Endothelial cell of umbilical vein (primary cell): Measurements from ENCODE around the gene MRGPRF.

Source experiments
- EZH2 ChIP-seq: IDR thresholded peaks from 2 replicates; pipeline ENCODE4 v1.6.1; 2012; ENCODE audit warnings: borderline replicate concordance, low read depth, mild to moderate bottlenecking, moderate library complexity, low read length, inconsistent platforms; ENCODE audit not compliant: severe bottlenecking
- FOS ChIP-seq: IDR thresholded peaks from 2 replicates; pipeline ENCODE4 v1.6.1; 2011; ENCODE audit warnings: mild to moderate bottlenecking, low read length, moderate library complexity, borderline replicate concordance; ENCODE audit not compliant: insufficient read depth
- GATA2 ChIP-seq: IDR thresholded peaks from 2 replicates; pipeline ENCODE4 v1.7.0; 2011; ENCODE audit warnings: low read depth, mild to moderate bottlenecking, moderate library complexity, mixed read lengths, low read length; ENCODE audit not compliant: insufficient read length, insufficient read depth
- MYC ChIP-seq: IDR thresholded peaks from one replicate; pipeline ENCODE4 v1.6.1; 2011; ENCODE audit warnings: mild to moderate bottlenecking, low read depth, low read length
- POLR2A ChIP-seq: IDR thresholded peaks from 2 replicates; pipeline ENCODE4 v1.6.1; 2012; ENCODE audit warnings: low read depth, mild to moderate bottlenecking, control low read depth, low read length
- POLR2AphosphoS5 ChIP-seq: IDR thresholded peaks from 2 replicates; pipeline ENCODE4 v1.6.1; 2012; ENCODE audit warnings: low read depth, mild to moderate bottlenecking, control low read depth, low read length, moderate library complexity; ENCODE audit not compliant: insufficient read depth
- TF ChIP-seq, protein P1 (sequence below), 2 donors: IDR thresholded peaks; 1 replicate in 1 of 2; 2 replicates in 1 of 2; pipeline ENCODE4 v1.5.1; 2011; ENCODE audit warnings: low read length in 2 of 2, mild to moderate bottlenecking in 2 of 2, moderate library complexity in 2 of 2, control low read depth in 1 of 2, inconsistent platforms in 1 of 2, low read depth in 1 of 2; ENCODE audit not compliant: insufficient read depth in 1 of 2; ENCODE audit errors: extremely low read depth in 1 of 2
- TF ChIP-seq, protein P2 (sequence below): IDR thresholded peaks from 2 replicates; pipeline ENCODE4 v1.6.1; 2011; ENCODE audit not compliant: insufficient read depth, insufficient read length

DNA sequence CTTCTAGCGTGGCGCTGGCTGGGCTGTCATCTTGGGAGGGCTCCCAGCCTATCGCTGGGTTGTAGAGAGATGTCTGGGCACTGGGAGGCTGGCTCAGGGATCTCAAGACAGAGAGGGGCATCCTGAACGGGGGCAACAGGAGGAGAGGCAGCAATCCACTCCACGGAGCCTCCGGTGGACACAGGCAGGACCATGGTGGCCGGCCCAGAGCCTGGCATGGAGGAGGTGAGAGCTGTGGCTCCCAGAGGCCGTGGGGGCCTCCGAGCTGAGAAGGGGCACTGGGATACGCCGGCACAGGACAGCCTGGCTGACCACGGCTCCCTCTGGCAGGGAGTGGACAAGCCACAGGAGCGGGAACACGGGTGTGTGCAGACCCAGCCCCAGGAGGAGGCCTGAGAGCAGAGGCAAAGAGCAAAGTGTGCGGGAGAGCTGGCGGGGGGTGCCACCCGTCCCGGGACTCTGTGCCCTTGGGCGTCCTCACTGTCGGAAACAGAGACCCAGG is 9.1 kb downstream of the MRGPRF start:
- TF ChIP-seq POLR2A (no peak), POLR2AphosphoS5 (no peak), EZH2 (no peak), GATA2 (no peak), FOS (no peak), MYC (no peak)
- TF ChIP-seq, protein P1, sequence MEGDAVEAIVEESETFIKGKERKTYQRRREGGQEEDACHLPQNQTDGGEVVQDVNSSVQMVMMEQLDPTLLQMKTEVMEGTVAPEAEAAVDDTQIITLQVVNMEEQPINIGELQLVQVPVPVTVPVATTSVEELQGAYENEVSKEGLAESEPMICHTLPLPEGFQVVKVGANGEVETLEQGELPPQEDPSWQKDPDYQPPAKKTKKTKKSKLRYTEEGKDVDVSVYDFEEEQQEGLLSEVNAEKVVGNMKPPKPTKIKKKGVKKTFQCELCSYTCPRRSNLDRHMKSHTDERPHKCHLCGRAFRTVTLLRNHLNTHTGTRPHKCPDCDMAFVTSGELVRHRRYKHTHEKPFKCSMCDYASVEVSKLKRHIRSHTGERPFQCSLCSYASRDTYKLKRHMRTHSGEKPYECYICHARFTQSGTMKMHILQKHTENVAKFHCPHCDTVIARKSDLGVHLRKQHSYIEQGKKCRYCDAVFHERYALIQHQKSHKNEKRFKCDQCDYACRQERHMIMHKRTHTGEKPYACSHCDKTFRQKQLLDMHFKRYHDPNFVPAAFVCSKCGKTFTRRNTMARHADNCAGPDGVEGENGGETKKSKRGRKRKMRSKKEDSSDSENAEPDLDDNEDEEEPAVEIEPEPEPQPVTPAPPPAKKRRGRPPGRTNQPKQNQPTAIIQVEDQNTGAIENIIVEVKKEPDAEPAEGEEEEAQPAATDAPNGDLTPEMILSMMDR (IDR thresholded peaks at IDR 0.05; ENCODE audit: extremely low read depth in 1 of 2, insufficient read depth in 1 of 2, low read depth in 1 of 2, low read length in 2 of 2) = no peak
- TF ChIP-seq, protein P2, sequence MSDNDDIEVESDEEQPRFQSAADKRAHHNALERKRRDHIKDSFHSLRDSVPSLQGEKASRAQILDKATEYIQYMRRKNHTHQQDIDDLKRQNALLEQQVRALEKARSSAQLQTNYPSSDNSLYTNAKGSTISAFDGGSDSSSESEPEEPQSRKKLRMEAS = no peak
